Bone marrow (tissue), 2 donors: Measurements from ENCODE around the gene ATP2C1.

ENCODE experiments used
- DNase-seq, 2 donors: peaks; one replicate each; lab custom pipeline; 2025; lab: John Stamatoyannopoulos, UW

Gene ATP2C1

GRCh38 chr3:131047582-131047981 is 153.7 kb downstream of the ATP2C1 start:
- DNase-seq, result no peak

GRCh38 chr3:131048030-131048429 is 154.1 kb downstream of the ATP2C1 start:
- no peak for DNase-seq

GRCh38 chr3:131050001-131050400 is 156.1 kb downstream of the ATP2C1 start:
- no peak for DNase-seq

GRCh38 chr3:131053043-131053859 is 159.4 kb downstream of the ATP2C1 start:
- no peak for DNase-seq
